ENCODE measurements around the gene GRK5. TPM values are rescaled to one million over a fixed set of nuclear protein-coding genes. Genes with fewer than 3 reads are reported as not detected.

GRK5 gene
- total and polyA plus RNA-seq, 2 experiments from 2014 or later: 5.2 to 13.7 TPM

DNA sequence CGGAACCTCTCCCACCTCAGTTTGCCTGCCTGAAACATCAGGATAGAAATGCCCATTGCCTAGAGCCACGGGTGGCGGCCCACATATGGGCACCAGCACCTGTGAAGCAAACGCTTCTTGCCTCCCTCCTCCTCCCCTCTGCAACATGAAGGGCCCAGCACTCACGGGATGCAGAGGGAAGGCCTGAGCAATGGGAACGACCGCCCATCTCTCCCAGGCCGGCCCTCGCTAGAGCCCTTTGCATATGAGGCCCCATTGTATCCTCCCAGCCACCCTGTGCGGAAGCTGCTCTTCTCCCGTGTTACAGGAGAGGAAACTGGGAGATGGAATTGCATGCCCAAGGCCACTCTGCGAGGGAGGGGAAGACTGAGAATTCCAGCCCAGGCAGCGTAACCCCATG is 246.9 kb downstream of the GRK5 start:
- Histone ChIP-seq H3K9me2 (ENCODE audit: insufficient read depth) (no peaks in the 10 kb centered on the region), H3F3A (ENCODE audit: insufficient read depth) (0 out of 2 replicates have a peak, but pooled peaks cover 7% of the 10 kb centered on the region), H3K4me1 (ENCODE audit: insufficient read depth) (peaks cover 17% of the 10 kb centered on the region), H4K20me1 (ENCODE audit: insufficient read depth) (no peaks in the 10 kb centered on the region), H3K4me3 (no peak overlapping the region), H3K79me2 (ENCODE audit: insufficient read depth) (no peaks in the 10 kb centered on the region), H3K4me2 (ENCODE audit: unreplicated experiment) (no peak overlapping the region), H3K27me3 (replicated peaks; ENCODE audit: insufficient read depth) (no peaks in the 10 kb centered on the region), H3K9me3 (ENCODE audit: low read depth) (no peaks in the 10 kb centered on the region), H3K27ac (no peak overlapping the region), H3K9ac (no peak overlapping the region), H2AFZ (no peak overlapping the region), H3K36me3 (ENCODE audit: low read depth) (no peaks in the 10 kb centered on the region)
- 94% methylated on average over 13 of the region's 13 CpGs for WGBS, 2 experiments (ENCODE audit: low coverage in 1 of 2, low lambda C conversion rate in 2 of 2, missing lambda C conversion rate in 2 of 2)
- in situ Hi-C loops (cut with MboI): no loop called here
- DNase-seq: no peak
- TF ChIP-seq EZH2phosphoT487 (IDR thresholded peaks at IDR 0.05; ENCODE audit: insufficient read depth, low read depth) (no peak), EZH2 (IDR thresholded peaks at IDR 0.05; ENCODE audit: insufficient read depth, poor library complexity, severe bottlenecking) (no peak)

GRCh38 chr10:119454990-119455389 is 247.6 kb downstream of the GRK5 start:
- Histone ChIP-seq H3K27ac (no peak overlapping the region), H3K27me3 (replicated peaks; ENCODE audit: insufficient read depth) (no peaks in the 10 kb centered on the region), H3K9me2 (ENCODE audit: insufficient read depth) (no peaks in the 10 kb centered on the region), H3K79me2 (ENCODE audit: insufficient read depth) (no peaks in the 10 kb centered on the region), H3K9ac (no peak overlapping the region), H3K4me1 (ENCODE audit: insufficient read depth) (peaks cover 12% of the 10 kb centered on the region), H3K4me2 (ENCODE audit: unreplicated experiment) (no peak overlapping the region), H3F3A (ENCODE audit: insufficient read depth) (0 out of 2 replicates have a peak, but pooled peaks cover 4% of the 10 kb centered on the region), H2AFZ (no peak overlapping the region), H4K20me1 (ENCODE audit: insufficient read depth) (no peaks in the 10 kb centered on the region), H3K9me3 (ENCODE audit: low read depth) (no peaks in the 10 kb centered on the region), H3K4me3 (no peak overlapping the region), H3K36me3 (ENCODE audit: low read depth) (no peaks in the 10 kb centered on the region)
- TF ChIP-seq EZH2 (IDR thresholded peaks at IDR 0.05; ENCODE audit: insufficient read depth, poor library complexity, severe bottlenecking) (no peak), EZH2phosphoT487 (IDR thresholded peaks at IDR 0.05; ENCODE audit: insufficient read depth, low read depth) (no peak)
- 96% methylated on average over 17 to 18 of the region's 18 CpGs for WGBS, 2 experiments (ENCODE audit: low coverage in 1 of 2, low lambda C conversion rate in 2 of 2, missing lambda C conversion rate in 2 of 2)
- in situ Hi-C loops (cut with MboI): no loop called here
- DNase-seq: no peak

DNA sequence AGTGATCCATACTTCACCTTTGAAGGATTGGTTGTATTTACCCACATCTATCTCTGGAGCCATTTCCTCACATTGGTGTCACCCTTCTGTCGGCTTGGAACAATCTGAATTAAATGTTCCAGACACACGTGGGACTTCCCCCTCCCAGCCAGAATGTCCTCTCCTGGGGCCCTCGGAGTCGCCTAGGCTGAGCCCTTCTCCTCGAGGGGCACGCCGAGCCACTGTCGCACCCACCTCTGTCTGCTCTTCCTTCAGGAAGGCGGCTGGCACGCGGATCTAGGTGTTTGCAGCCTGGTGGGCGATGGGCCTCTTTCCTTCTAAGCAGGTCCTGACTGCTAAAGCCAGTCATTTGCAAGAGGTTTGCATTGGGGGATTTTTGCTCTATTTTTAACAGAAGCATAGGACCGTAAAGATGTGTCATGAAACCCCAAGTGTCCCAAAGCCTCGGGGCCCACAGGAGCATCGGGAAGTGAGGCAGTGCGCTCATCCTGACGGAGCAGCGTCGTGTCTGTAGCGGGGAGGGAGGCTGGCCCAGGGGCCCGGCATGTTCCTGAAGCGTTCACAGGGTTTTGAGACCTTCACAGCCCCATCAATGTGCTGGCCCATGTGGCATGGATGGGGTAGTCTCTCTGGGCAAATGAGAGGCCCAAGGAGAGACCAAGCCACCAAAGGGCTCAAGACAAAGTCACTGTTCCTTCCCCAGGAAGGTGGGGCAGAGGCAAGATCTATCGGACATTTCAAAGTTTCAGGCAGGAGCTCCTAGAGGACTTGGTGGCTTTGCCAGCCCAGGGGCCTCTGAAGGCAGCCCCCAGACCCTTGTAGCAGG is 248.5 kb downstream of the GRK5 start:
- H3K36me3 ChIP-seq (ENCODE audit: low read depth): no peaks in the 10 kb centered on the region
- no peaks in the 10 kb centered on the region for H3K79me2 ChIP-seq (ENCODE audit: insufficient read depth)
- H3K9me2 ChIP-seq (ENCODE audit: insufficient read depth): no peaks in the 10 kb centered on the region
- in situ Hi-C loops (cut with MboI): no loop called here
- H3K9me3 ChIP-seq (ENCODE audit: low read depth): no peaks in the 10 kb centered on the region
- WGBS, 2 experiments (ENCODE audit: low coverage in 1 of 2, low lambda C conversion rate in 2 of 2, missing lambda C conversion rate in 2 of 2): 95 to 97% methylated on average over 23 of the region's 23 CpGs
- no peak overlapping the region for H2AFZ ChIP-seq
- no peak overlapping the region for H3K27ac ChIP-seq
- H4K20me1 ChIP-seq (ENCODE audit: insufficient read depth): no peaks in the 10 kb centered on the region
- H3F3A ChIP-seq (ENCODE audit: insufficient read depth): no peaks in the 10 kb centered on the region
- TF ChIP-seq EZH2 (IDR thresholded peaks at IDR 0.05; ENCODE audit: insufficient read depth, poor library complexity, severe bottlenecking) (no peak), EZH2phosphoT487 (IDR thresholded peaks at IDR 0.05; ENCODE audit: insufficient read depth, low read depth) (no peak)
- no peak for DNase-seq
- H3K27me3 ChIP-seq (replicated peaks; ENCODE audit: insufficient read depth): no peaks in the 10 kb centered on the region
- no peak overlapping the region for H3K4me3 ChIP-seq
- H3K4me2 ChIP-seq (ENCODE audit: unreplicated experiment): no peak overlapping the region
- H3K9ac ChIP-seq: no peak overlapping the region
- H3K4me1 ChIP-seq (ENCODE audit: insufficient read depth): peaks cover 5% of the 10 kb centered on the region; the same call in 1 of the 2 replicates

GRCh38 chr10:119456435-119456810 is 249.1 kb downstream of the GRK5 start:
- Histone ChIP-seq H3K9me2 (ENCODE audit: insufficient read depth) (no peaks in the 10 kb centered on the region), H3K27me3 (replicated peaks; ENCODE audit: insufficient read depth) (no peaks in the 10 kb centered on the region), H2AFZ (no peak overlapping the region), H3K4me3 (no peak overlapping the region), H3K4me1 (ENCODE audit: insufficient read depth) (0 out of 2 replicates have a peak, but pooled peaks cover under 1% of the 10 kb centered on the region), H3F3A (ENCODE audit: insufficient read depth) (no peaks in the 10 kb centered on the region), H3K9me3 (ENCODE audit: low read depth) (no peaks in the 10 kb centered on the region), H3K79me2 (ENCODE audit: insufficient read depth) (no peaks in the 10 kb centered on the region), H3K9ac (no peak overlapping the region), H3K4me2 (ENCODE audit: unreplicated experiment) (no peak overlapping the region), H3K36me3 (ENCODE audit: low read depth) (no peaks in the 10 kb centered on the region), H3K27ac (no peak overlapping the region), H4K20me1 (ENCODE audit: insufficient read depth) (no peaks in the 10 kb centered on the region)
- no peak for DNase-seq
- WGBS, 2 experiments (ENCODE audit: low coverage in 1 of 2, low lambda C conversion rate in 2 of 2, missing lambda C conversion rate in 2 of 2): 81 to 91% methylated on average over 7 of the region's 7 CpGs
- in situ Hi-C loops (cut with MboI): no loop called here
- TF ChIP-seq EZH2phosphoT487 (IDR thresholded peaks at IDR 0.05; ENCODE audit: insufficient read depth, low read depth) (no peak), EZH2 (IDR thresholded peaks at IDR 0.05; ENCODE audit: insufficient read depth, poor library complexity, severe bottlenecking) (no peak)
